Thoracic aorta (tissue), 2 donors: ENCODE measurements around the gene AMOT. TPM values are rescaled to one million over a fixed set of nuclear protein-coding genes. Genes with fewer than 3 reads are reported as not detected.

Experiments
- ATAC-seq: fragments of 150-250 bp; one replicate; pipeline ENCODE4 v1.8.0; 2017; ENCODE audit warnings: low read depth; ENCODE audit not compliant: insufficient number of reproducible peaks, low FRiP score
- DNase-seq: peaks from one replicate; pipeline ENCODE4 v3.0.0-alpha.2; 2020; ENCODE audit warnings: low spot score
- H3K27ac ChIP-seq, 2 donors: fragments of 200-600 bp; sonication (generic); 1 replicate in 1 of 2; 2 replicates in 1 of 2; pipeline ENCODE4 v1.5.1; 2016; ENCODE audit warnings: mild to moderate bottlenecking in 2 of 2, moderate library complexity in 2 of 2
- H3K27me3 ChIP-seq: fragments of 200-600 bp; sonication (generic); replicated peaks from 2 replicates; pipeline ENCODE4 v1.6.0; 2016; ENCODE audit warnings: mild to moderate bottlenecking; ENCODE audit not compliant: insufficient read depth
- H3K36me3 ChIP-seq: fragments of 200-600 bp; sonication (generic); one replicate; pipeline ENCODE4 v1.5.1; 2016
- H3K4me1 ChIP-seq, 2 donors: fragments of 200-600 bp; sonication (generic); 1 replicate in 1 of 2; 2 replicates in 1 of 2; pipeline versions ENCODE4 v1.5.1 to v1.6.0; 2016; ENCODE audit warnings: low read depth in 2 of 2, mild to moderate bottlenecking in 1 of 2; ENCODE audit not compliant: control insufficient read depth in 1 of 2
- H3K4me3 ChIP-seq: fragments of 200-600 bp; sonication (generic); 2 replicates; pipeline ENCODE4 v1.5.1; 2016; ENCODE audit warnings: mild to moderate bottlenecking
- H3K9me3 ChIP-seq: fragments of 200-600 bp; sonication (generic); 2 replicates; pipeline ENCODE4 v1.5.1; 2016
- CTCF ChIP-seq: fragments of 200-600 bp; sonication (generic); IDR thresholded peaks from one replicate; pipeline ENCODE4 v1.5.1; 2019; ENCODE audit warnings: antibody characterized with exemption
- total RNA-seq, 2 donors: library from RNA; depleted of rRNA; stranded (reverse); fragments of >200 nt; gene quantifications; one replicate each; pipeline versions ENCODE4 v1.1.0 to v1.2.3, GENCODE V29; 2016

The AMOT gene
- total RNA-seq, 2 donors from 2014 or later, result 27.8 to 55.2 TPM

- no peak overlapping the region for H3K4me3 ChIP-seq
- H3K4me1 ChIP-seq, result no peaks in the 10 kb centered on the region
- no peaks in the 10 kb centered on the region for H3K36me3 ChIP-seq
- no peaks in the 10 kb centered on the region for H3K9me3 ChIP-seq
- TF ChIP-seq CTCF, result no peak
- H3K27ac ChIP-seq, result no peak overlapping the region
- DNase-seq (no peak), ATAC-seq (no peak)
- no peaks in the 10 kb centered on the region for H3K27me3 ChIP-seq
Observed at GRCh38 chrX:112799425-112799824, 41.2 kb downstream of the AMOT start.

GRCh38 chrX:112798736-112799135, 41.9 kb downstream of the AMOT start:
- DNase-seq (no peak), ATAC-seq (no peak)
- Histone ChIP-seq H3K4me3 (no peak overlapping the region), H3K36me3 (no peaks in the 10 kb centered on the region), H3K4me1 (no peaks in the 10 kb centered on the region), H3K27me3 (no peaks in the 10 kb centered on the region), H3K9me3 (no peaks in the 10 kb centered on the region), H3K27ac (no peak overlapping the region)
- no peak for TF ChIP-seq CTCF

- Histone ChIP-seq H3K27me3 (no peaks in the 10 kb centered on the region), H3K4me3 (no peak overlapping the region), H3K27ac (no peak overlapping the region), H3K9me3 (no peaks in the 10 kb centered on the region), H3K4me1 (no peaks in the 10 kb centered on the region), H3K36me3 (no peaks in the 10 kb centered on the region)
- TF ChIP-seq CTCF, result no peak
- DNase-seq (no peak), ATAC-seq (no peak)
Observed at GRCh38 chrX:112789931-112790330, 50.7 kb downstream of the AMOT start.

GRCh38 chrX:112786076-112786475, 54.6 kb downstream of the AMOT start:
- no peak for TF ChIP-seq CTCF
- no peaks in the 10 kb centered on the region for H3K36me3 ChIP-seq
- H3K4me3 ChIP-seq, result no peak overlapping the region
- H3K27me3 ChIP-seq, result no peaks in the 10 kb centered on the region
- no peaks in the 10 kb centered on the region for H3K4me1 ChIP-seq
- H3K9me3 ChIP-seq, result no peaks in the 10 kb centered on the region
- DNase-seq (no peak), ATAC-seq (no peak)
- no peak overlapping the region for H3K27ac ChIP-seq

- no peak for TF ChIP-seq CTCF
- ATAC-seq (no peak), DNase-seq (no peak)
- Histone ChIP-seq H3K27ac (no peak overlapping the region), H3K36me3 (no peaks in the 10 kb centered on the region), H3K4me1 (no peaks in the 10 kb centered on the region), H3K9me3 (no peaks in the 10 kb centered on the region), H3K4me3 (no peak overlapping the region), H3K27me3 (no peaks in the 10 kb centered on the region)
Observed at GRCh38 chrX:112785344-112785743, 55.3 kb downstream of the AMOT start.
